Fibroblast of skin of left biceps (primary cell): ENCODE data around the gene FAM76A.
"Not testable (repeated sequence)": the region's sequence is repeated elsewhere in the genome, so short reads cannot be mapped to it uniquely, and the experiment has no call there.

Experiments used
- DNase-seq, 2 experiments: peaks; one replicate each; pipeline ENCODE4 v3.0.0-alpha.2; 2013; ENCODE audit warnings: low read depth in 2 of 2

FAM76A gene

DNA sequence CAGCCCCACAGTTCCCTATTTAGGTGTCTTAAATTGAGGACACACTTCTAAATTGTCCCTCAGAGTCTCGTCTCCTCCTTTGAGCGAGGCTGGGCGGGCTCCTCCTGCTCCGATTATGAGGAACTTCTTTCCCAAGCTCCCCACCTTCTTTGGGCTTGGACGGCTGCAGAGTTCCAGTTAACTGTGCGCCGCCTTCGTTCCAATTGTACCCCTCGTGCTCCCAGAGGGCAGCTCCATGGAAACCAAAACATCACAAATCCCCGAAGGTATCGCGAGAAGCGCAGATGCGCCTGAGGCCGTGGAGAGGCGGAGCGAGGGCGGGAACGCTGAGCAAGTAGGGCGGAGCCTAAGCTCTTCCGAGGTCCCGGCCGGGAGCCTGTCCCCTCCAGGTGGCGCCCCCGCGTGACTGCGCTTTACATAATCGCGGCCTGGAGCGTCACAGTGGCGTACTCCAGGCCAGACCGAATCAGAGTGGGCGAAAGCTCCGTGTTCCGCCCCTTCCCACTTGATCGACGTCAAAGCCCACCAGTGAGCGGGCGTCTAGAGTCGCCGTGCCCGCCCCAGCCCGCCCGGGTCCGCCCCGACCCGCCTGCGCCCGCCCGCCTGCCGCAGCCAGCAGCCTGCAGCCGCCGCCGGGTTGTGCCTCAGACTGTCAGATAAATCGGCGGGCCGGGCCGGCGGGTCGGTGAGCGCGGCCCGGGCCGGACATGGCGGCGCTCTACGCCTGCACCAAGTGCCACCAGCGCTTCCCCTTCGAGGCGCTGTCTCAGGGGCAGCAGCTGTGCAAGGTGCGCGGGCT lies at the start of gene FAM76A:
Gene FAM76A, plus strand, starts transcription at position 588 of the 799 bp plus-strand sequence. Its CDS starts 120 bp downstream, at position 708.
- peak; percentile 98 for DNase-seq

DNA sequence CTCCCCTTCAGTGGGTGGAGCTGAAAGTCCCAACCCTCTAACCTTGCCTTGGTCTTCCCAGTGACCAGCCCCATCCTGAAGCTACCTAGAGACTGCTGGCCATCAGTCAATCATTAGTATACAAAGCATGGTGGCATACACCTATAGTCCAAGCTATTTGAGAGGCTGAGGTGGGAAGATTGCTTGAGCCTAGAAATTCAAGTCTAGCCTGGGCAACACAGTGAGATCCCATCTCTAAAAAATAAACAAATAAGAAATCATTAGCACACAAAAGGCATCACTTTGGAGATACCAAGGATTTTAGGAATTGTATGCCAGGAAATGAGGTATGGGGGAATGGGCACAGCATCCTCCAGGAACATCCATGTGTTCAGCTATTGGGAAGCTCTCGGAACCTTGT lies 49.4 kb upstream of the FAM76A start:
- DNase-seq, result no peak

DNA sequence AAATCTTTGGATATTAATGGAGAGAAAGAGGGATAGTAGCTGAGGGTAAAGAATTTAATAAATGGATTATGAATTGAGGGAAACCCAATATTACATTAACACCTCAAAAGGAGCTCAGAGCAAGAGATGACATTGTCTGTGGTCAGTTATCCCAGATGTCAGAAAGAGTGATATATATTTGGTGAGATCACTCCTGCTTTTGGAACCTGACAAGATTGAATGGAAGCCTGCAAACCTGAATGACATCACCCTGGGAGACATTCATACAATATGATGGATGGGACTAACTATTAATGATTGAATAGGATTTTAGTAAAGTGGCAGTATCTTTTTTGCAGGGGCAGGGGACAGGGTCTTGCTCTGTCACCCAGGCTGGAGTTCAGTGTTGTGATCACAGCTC lies 47.0 kb upstream of the FAM76A start:
- no peak for DNase-seq

DNA sequence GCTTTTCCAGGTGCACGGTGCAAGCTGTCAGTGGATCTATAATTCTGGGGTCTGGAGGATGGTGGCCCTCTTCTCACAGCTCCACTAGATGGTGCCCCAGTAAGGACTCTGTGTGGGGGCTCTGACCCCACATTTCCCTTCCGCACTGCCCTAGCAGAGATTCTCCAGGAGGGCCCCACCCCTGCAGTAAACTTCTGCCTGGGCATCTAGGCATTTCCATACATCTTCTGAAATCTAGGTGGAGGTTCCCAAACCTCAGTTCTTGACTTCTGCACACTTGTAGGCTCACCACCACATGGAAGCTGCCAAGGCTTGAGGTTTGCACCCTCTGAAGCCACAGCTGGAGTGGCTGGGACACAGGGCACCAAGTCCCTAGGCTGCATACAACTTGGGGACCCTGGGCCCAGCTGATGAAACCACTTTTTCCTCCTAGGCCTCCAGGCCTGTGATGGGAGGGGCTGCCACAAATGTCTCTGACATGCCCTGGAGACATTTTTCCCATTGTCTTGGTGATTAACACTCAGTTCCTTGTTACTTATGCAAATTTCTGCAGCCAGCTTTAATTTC lies 45.5 kb upstream of the FAM76A start:
- not testable (repeated sequence) for DNase-seq

DNA sequence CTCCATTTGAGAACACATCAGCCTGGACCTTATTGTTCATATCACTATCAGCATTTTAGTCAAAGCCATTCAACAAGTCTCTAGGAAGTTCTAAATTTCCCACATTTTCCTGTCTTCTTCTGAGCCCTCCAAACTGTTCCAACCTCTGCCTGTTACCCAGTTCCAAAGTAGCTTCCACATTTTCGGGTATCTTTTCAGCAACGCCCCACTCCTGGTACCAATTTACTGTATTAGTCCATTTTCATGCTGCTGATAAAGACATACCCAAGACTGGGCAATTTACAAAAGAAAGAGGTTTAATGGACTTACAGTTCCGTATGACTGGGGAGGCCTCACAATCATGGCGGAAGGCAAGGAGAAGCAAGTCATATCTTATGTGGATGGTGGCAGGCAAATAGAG lies 44.2 kb upstream of the FAM76A start:
- not testable (repeated sequence) for DNase-seq

DNA sequence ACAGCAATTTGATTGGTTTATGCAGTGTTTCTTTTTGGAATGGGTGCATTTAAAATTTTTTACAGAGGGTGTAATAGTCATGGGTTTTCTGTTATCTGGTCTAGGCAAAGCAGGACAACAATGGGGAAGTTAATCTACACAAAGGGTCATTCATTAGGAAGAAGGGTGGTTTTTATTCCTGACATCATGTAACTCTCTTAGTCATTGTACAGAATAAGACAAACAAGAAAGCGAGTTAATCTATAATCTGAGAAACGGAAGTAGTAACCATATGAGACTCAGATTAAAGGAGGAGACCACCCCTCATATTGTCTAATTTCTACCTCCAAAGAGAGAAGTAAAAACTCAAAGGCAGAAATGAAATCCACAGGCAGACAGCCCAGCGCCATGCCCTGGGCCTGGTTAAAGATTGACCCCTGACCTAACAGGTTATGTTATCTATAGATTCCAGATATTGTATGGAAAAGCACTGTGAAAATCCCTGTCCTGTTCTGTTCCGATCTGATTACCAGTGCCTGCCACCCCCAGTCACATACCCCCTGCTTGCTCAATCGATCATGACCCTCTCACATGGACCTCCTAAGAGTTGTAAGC lies 43.3 kb upstream of the FAM76A start:
- DNase-seq, result no peak

DNA sequence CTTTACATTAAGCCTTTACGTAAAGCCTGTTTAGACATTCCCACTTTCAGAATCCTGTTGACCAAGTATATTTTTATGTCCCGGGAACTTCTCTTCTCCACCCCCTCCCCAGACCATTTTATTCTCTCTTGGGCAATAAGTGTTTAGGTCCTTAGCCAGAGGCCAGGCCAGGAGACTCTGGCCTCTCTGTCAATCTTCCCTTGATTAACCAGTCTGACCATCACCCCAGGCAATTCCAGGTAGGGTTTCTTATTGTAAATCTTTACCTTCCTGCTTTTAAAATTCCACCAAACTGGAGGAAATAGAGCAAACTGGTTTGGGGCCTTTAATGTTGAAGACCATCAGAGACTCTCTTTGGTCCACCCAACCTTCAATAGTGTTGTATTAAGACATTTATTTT lies 41.6 kb upstream of the FAM76A start:
- DNase-seq, result no peak

DNA sequence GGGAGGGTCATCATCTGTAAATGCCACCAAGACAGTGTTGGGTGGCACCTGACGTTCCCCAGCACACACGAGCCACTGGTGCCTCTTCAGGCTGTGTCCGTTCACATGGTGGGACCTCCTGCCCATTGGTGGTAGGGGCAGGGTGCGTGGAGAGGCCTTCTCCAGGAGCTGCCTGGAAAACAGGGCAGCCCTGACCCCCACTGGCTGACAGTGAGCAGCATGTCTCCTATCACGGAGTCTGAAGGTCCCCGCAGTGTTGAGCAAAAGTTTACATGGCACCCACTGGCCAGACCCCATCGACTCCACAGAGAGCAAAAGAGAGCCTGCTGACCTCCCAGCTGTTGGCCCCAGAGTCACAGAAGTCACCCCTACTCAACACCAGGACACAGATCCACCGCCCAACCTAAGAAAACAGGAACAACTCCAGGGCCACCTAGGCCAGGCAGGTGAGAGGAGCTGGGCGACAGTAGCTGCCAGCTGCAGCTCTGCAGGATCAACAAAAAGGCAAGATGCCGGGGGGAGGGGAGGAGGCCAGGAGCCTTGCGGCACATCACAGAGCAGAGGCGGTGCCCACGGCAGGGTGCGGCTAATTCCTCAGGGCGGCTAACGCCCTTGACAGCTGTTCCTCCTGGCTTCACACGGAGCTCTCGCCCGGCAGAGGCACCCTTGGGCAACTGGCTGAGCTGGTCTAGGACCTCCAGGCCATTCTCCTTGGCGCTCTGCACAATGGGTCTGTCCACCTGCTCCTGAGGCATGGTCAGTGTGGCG lies 39.4 kb upstream of the FAM76A start:
- DNase-seq, result no peak

DNA sequence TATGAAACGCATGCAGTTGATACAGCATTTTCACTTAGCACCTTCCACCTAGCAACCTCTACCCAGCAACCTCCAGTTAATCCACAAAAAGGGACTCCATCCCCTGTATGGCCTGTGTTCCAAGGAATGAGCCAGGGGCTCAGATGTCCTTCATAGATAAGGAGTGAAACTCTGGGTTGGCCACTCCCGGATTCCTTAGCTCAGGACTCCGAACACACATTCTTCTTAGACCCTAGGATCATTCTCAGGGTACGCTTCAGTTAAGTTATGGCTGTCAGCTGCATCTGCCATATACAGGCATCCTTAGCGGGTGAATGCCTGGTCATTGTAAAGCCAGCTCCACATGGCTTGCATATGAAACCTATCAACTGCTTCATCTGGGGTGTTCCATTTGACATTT lies 37.9 kb upstream of the FAM76A start:
- no peak for DNase-seq

DNA sequence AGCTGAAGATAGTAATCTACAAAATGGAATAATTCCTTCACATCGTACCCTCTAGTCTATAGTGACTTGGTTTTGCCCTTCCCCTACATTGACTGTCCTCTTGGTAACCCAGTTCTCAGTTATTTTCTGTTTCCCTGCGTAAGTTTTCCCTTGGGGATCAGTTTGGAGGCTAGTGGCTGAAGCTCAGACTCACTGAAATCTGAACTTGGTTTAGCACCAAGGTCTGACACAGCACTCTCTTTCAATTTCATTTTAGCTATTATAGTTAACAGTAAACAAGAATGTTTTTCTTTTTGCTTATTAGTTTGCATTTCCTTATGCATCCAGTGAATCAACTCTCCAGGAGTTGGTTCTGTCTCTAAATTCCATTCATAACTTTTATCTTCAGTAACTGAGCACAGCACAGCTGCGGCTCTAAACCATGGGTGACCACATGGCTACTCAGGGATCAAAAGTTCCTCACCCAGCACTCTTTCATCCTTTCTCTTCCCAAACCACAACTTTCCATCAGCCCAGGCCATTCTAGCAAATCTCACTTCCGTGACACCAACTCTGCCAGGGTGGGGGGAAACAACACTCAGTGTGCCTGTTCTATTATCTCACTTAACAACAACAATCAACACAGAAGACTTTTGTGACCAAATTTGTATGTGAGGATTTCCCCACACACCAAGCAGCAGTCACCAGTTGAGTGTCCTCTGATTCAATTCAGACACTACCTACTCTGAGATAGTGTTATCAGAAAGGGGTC lies 36.2 kb upstream of the FAM76A start:
- DNase-seq, result no peak

DNA sequence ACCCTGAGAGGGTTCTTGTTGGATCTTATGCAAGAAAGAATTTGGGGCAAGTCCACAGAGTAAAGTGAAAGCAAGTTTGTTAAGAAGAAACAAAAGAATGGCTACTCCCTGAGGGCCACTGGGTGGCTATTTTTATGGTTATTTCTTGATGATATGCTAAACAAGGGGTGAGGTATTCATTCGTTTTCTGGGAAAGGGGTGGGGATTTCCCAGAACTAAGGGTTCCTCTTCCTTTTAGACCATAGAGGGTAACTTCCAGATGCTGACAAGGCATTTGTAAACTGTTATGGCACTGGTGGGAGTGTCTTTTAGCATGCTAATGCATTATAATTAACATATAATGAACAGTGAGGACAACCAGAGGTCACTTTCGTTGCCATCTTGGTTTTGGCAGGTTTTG lies 35.6 kb upstream of the FAM76A start:
- DNase-seq, result no peak

DNA sequence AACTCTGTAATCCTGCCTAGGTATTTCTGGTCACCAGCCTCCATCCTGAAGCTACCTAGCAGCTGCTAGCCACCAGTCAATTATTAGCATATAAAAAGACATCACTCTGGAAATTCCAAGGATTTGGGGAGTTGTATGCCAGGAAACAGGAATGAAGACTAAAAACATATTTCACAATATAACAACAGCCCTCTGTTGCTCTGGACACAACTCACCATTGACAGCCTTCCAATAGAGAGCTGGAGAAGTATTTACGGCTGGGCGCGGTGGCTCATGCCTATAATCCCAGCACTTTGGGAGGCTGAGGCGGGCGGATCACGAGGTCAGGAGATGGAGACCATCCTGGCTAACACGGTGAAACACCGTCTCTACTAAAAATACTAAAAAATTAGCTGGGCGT lies 28.9 kb upstream of the FAM76A start:
- DNase-seq, result not testable (repeated sequence)

DNA sequence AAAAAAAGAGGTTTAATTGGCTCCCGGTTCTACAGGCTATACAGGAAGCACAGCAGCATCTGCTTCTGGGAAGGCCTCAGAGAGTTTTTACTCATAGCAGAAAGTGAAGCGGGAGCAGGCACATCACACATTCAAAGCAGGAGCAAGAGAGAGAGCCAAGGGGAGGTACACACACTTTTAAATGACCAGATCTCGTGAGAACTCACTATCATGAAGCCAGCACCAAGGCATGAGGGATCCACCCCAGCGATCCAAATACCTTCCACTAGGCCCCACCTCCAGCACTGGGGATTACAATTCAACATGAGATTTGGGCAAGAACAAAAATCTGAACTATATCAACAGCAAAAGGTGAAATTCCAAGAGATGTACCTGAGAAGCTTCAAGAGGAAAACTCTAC lies 20.8 kb upstream of the FAM76A start:
- no peak for DNase-seq

DNA sequence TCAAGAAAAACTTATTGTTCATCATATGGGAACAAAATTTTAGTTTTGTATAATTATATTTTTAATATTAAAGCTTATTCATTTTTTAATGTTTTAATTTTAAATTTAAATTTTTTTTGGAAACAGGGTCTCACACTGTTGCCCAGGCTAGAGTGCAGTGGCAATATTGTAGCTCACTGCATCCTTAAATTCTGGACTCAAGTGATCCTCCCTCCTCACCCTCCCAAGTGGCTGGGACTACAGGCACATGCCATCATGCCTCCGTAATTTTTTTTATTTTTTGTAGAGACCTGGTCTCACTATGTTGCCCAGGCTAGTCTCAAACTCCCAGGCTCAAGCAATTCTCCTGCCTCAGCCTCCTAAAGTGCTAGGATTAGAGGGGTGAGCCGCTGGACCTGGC lies 20.2 kb upstream of the FAM76A start:
- DNase-seq, result no peak

DNA sequence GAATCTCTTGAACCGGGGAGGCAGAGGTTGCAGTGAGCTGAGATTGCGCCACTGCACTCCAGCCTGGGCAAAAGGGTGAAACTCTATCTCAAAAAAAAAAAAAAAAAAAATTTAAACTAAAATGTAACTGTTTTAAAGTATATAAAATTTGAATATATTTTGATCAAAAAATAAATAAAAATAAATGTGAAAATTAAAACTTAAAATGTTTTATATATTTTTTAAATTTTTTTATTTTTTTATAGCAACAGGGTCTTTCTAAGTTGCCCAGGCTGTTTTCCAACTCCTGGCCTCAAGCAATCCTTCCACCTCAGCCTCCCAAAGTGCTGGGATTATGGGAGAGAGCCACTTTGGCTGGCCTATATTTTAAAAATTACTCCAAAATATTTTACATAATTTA lies 15.2 kb upstream of the FAM76A start:
- DNase-seq, result no peak

DNA sequence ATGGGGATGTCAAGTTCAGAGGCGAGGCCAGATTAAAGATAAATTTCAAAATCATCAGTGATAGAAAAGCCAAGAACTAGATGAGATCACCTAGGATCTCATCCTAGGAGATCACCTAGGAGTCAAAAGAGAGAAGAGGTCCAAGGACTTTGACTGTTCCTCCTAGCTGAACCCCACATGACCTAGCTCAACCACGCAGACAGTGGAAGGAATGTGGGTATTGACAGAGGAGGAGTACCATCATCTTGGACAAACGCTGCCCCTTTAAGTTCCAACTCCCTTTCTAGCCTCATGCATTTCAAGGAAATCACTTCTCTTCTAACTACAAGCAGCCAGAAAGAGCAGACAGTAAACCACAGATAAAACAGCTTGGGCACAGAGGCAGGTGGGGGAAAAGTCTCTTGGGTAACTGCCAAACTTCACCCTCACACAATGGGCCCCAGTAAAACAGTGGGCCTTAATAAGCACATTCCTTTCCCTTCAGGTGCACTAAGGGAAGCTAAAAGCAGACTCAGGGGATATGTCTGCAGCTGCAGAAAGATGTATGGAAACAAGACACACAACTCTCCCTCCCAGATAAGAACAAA lies 12.5 kb upstream of the FAM76A start:
- no peak for DNase-seq

DNA sequence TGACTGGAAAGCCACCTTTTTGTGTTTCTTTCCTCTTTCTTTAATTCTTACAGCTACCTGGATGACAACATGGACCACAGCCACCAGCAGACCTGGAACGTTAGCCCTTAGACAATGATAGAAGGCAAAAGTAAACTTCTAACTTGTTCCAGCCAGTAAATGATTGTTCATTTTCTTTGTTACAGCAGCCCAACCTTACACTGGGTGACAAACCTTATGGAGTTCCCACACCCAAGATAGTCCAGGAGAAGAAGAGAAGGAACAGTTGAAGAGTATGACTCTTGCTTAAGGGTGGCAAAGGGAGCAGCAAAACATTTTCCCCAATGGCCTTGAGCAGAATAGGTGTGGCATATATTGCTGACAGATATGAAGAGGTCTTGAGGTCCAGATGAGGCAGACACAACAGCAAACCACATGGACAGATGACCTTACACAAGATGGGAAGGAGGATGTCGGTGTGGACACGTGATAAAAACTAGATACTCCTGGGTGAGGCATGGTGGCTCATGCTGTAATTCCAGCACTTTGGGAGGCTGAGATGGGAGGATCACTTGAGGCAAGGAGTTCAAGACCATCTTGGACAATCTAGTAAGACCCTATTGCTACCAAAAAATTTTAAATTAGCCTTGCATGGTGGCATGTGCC lies 11.8 kb upstream of the FAM76A start:
- DNase-seq, result no peak

DNA sequence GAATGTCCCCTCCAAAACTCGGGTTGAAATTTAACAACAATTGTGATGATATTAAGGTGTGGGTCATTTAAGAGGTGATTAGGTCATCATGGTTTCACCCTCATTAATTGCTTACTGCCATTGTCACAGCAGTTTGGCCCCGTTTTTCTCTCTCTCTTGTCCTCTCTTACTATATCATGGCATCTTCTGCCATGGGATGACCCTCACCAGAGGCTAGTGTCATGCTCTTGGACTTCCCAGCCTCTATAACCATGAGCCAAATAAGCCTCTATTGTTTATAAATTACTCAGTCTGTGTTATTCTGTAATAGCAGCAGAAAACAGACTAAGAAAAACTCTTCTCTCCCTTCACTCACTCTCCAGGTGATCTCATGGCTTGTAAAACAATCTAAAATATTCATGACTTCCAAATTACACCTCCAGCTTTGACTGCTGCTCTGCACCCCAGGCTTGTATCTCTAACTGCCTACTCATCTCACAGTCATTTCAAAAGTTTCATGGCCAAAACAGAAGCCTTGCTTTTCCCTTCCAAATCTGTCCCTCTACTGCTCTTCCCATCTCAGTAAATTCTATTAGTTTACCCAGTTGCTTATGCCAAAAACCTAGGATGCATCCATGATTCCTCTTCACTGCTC lies 9.4 kb upstream of the FAM76A start:
- no peak for DNase-seq

DNA sequence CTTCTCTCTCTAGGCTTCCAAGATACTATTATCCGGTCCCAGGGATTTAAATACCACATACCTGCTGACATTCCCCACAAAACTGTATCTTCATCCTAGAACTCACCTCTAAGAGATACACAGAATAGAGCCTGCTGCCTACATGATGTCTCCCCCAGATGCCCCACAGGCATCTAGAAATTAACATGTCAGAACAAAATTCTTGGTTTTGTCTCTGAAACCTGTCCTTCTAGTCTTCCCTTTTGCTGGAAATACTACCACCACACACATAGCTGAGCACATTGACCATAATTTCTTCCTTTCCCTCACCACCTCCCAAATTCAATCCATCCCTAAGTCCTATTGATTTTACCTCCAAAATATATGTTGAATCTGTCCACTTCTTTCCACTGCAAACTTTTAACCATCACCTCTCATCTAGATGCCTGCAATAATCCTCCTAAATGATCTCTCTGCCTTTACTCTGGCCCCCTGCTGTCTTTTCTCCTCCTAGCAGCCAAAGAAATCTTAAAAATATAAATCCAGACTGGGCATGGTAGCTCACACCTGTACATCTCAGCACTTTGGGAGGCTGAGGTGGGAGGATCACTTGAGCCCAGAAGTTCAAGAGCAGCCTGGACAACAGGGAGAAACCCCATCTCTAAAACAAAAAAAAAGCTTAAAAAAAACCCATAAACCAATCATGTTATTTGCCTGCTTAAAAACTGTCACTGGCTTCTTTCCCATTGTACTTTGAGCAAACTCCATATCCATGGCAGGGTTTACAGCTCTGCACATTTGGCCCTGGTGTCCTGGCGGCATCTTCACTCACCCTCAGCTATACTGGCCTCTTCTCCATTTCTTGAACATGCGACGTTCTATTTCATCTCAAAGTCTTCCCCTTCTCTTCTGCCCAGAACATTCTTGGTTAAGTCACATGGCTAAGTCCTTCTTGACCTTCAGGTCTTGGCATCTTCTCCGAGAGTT lies 6.2 kb upstream of the FAM76A start:
- no peak for DNase-seq
